Stimulated activated naive CD8-positive, alpha-beta T cell treated with anti-CD3 and anti-CD28 coated beads, Interleukin-15, Interleukin-2, amounts not matched to agents 100 ng/mL and 50 ng/mL, for 24 hours (primary cell): ENCODE data around the gene FSCN2.

ENCODE experiments used
- H3K27ac Mint-ChIP-seq: one replicate; pipeline ENCODE4 v1.8.0; 2021; ENCODE audit warnings: mild to moderate bottlenecking, mixed read lengths
- H3K27me3 Mint-ChIP-seq: one replicate; pipeline ENCODE4 v1.8.0; 2021; ENCODE audit warnings: mixed read lengths
- H3K36me3 Mint-ChIP-seq: one replicate; pipeline ENCODE4 v1.8.0; 2021; ENCODE audit warnings: low read depth, mixed read lengths
- H3K4me1 Mint-ChIP-seq: one replicate; pipeline ENCODE4 v1.8.0; 2021; ENCODE audit warnings: low read depth, mixed read lengths
- H3K4me3 Mint-ChIP-seq: one replicate; pipeline ENCODE4 v1.8.0; 2021; ENCODE audit warnings: mild to moderate bottlenecking, mixed read lengths
- H3K9me3 Mint-ChIP-seq: one replicate; pipeline ENCODE4 v1.8.0; 2021; ENCODE audit warnings: mixed read lengths

FSCN2 gene

DNA sequence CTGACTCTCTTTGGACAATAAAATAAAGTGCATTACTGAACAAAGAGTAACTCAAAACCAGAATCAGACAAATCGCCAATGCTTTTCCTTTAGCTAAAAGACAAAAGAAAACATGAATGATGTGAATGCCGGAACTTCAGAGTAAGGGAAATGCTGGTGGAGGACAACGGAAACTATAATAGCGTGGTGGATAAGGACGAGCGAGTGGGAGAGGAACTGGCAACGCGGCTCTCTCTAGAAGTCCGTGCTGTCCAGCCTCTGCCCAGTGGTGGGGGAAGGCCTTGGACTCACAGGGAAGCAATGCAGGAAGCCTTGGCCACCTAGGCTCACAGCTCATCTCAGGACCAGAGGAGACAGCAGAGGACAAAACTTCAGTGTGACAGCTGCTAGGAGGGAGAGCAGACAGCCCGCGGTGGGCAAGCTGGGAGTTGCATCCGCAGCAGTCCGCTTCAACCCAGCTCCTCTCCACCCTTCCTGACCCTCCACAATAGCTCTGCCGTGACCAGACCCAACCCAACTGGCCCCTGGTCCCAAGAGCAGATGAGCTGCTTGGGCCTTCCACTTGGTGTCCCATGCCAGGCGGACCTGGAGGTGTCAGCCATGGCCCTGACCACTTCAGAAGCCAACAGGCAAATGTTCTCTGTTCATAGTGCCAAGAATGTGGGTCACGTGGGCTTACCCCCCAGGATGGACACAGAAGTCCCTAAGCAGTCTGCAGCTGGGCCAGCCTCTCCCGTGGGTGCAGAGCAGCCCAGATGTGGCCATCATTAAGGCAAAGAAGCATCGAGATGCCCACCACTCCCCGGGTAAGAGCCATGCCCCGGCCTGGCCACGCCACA is 29.3 kb downstream of the FSCN2 start:
- no peak overlapping the region for H3K27ac Mint-ChIP-seq
- no peaks in the 10 kb centered on the region for H3K9me3 Mint-ChIP-seq
- H3K4me3 Mint-ChIP-seq, result no peak overlapping the region
- H3K4me1 Mint-ChIP-seq, result peaks cover 30% of the 10 kb centered on the region
- H3K36me3 Mint-ChIP-seq, result peaks cover 35% of the 10 kb centered on the region
- H3K27me3 Mint-ChIP-seq, result no peaks in the 10 kb centered on the region

DNA sequence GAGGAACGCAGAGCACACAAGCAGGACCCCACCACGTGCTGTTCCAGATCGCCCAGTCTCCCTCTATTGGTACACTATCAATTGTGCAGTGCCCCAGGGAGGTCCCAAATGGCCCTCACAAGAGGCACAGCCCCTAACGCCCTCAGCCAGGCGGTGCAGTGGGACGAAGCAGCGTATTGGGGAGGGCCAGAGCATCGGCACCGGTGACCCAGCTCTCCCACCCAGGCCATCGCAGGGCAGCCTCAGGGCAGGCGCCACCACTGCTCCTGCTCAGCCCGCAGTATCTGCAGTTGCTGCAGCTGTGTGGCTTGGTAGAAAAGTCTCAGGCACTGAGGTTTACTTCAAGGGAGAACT is 29.9 kb downstream of the FSCN2 start:
- peaks cover 37% of the 10 kb centered on the region for H3K36me3 Mint-ChIP-seq

DNA sequence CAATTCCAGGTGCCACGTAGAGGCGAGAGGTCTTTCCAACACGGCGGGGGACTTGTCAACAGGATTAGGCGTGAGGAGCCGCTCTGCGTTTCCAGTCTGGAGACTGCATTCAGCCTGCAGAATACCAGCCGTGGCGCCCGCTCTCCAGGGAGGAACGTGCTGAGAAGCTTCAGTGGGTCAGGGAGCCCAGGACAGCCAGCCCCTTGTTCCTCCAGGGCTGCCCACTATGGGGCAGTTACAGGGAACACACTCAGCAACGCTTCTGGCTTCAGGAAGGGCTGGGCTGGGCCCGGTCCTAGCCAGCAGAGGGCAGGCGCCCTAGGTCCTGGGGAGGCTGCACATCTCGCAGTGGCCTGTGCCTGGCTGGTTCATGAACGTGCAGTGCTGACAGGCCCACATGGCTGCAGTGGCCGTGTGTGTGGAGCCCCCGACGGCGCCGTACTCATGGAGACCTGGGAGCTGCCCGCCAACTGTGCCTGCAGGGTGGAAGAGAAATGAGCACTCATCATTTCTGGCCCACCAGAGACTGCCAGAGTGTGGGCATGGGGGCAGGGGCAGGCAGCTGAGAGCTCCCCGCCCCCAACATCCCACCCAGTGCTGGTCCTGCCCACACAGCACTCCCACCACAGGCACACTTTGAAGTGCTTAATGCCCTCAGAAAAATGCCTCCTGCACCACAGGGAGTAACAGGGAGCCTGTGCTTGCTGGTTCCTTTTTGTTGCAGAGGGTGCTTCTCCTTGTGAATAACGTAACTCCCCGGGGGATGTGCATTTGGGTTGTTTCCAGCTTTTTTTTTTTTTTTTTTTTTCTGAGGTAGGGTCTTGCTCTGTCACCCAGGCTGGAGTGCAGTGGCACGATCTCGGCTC is 31.0 kb downstream of the FSCN2 start:
- no peak overlapping the region for H3K4me3 Mint-ChIP-seq
- H3K9me3 Mint-ChIP-seq, result no peaks in the 10 kb centered on the region
- H3K36me3 Mint-ChIP-seq, result peaks cover 33% of the 10 kb centered on the region
- H3K27ac Mint-ChIP-seq, result no peak overlapping the region
- no peaks in the 10 kb centered on the region for H3K27me3 Mint-ChIP-seq
- peaks cover 18% of the 10 kb centered on the region for H3K4me1 Mint-ChIP-seq

More for the DNA sequence above, 29.9 kb downstream of the FSCN2 start:
- Mint-ChIP-seq H3K4me3 (no peak overlapping the region), H3K4me1 (peaks cover 28% of the 10 kb centered on the region), H3K9me3 (no peaks in the 10 kb centered on the region), H3K27me3 (no peaks in the 10 kb centered on the region), H3K27ac (no peak overlapping the region)

DNA sequence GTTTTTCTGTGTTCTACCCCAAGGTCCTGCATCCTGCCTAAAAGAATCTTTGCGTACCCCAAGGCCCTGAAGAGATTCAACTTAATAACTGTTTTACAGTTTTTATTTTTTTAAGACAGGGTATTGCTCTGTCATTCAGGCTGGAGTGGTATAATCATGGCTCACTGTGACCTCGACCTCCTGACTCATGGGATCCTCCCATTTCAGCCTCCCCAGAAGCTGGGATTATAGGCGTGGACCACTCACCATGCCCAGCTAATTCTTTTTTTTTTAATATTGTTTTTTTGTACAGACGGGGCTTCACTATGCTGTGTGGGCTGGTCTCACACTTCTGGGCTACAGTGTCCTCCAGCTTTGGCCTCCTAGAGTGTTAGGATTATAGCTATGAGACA is 33.3 kb downstream of the FSCN2 start:
- no peaks in the 10 kb centered on the region for H3K27me3 Mint-ChIP-seq
- H3K4me3 Mint-ChIP-seq, result no peak overlapping the region
- no peaks in the 10 kb centered on the region for H3K9me3 Mint-ChIP-seq
- H3K36me3 Mint-ChIP-seq, result peaks cover 54% of the 10 kb centered on the region
- H3K4me1 Mint-ChIP-seq, result peaks cover 11% of the 10 kb centered on the region
- H3K27ac Mint-ChIP-seq, result no peak overlapping the region

DNA sequence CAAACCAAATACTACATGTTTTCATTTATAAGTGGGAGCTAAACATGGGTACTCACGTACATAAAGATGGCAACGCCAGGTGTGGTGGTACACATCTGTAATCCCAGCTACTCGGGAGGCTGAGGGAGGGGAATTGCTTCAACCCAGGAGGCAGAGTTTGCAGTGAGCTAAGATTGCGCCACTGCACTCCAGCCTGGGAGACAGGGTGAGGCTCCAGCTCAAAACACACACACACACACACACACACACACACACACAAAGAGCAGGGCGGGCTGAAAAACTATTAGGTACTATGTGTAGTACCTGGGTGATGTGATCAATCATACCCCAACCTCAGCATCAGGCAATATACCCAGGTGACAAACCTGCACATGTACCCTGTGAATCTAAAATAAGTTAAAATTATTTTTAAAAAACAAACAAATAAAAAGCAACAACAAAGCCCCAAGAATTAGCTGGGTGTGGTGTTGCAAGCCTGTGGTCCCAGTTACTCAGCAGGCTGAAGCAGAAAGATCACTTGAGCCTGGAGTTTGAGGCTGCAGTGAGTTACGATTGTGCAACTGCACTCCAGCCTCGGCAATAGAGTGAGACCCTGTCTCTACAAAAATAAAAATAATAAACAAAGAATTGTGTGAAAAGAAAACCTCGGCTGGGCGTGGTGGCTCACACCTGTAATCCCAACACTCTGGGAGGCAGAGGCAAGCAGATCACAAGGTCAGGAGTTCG is 35.8 kb downstream of the FSCN2 start:
- peaks cover 59% of the 10 kb centered on the region for H3K36me3 Mint-ChIP-seq
- H3K27ac Mint-ChIP-seq, result no peak overlapping the region
- H3K4me1 Mint-ChIP-seq, result peaks cover 11% of the 10 kb centered on the region

DNA sequence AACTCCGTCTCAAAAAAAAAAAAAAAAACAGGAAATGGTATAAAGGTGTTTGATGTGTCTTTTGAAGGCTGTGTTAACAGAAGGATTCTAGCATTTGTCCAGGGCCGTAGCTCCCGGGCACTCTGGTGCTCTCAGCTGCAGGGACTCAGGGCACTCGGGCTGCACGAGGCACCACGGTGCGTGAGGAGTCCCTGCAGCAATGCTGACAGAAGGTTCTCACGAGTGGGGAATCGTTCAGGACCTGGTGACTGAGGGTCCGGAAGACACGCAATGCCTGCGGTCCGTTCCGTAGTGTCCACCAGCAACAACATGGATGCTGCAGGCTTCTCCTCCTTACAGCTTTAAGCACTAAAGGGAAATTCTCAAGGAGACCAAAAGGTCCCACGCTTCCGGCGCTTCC is 36.6 kb downstream of the FSCN2 start:
- no peaks in the 10 kb centered on the region for H3K9me3 Mint-ChIP-seq
- H3K4me3 Mint-ChIP-seq, result no peak overlapping the region
- no peaks in the 10 kb centered on the region for H3K27me3 Mint-ChIP-seq
- peaks cover 59% of the 10 kb centered on the region for H3K36me3 Mint-ChIP-seq
- no peak overlapping the region for H3K27ac Mint-ChIP-seq
- H3K4me1 Mint-ChIP-seq, result peaks cover 11% of the 10 kb centered on the region

More for the DNA sequence above, 35.8 kb downstream of the FSCN2 start:
- no peaks in the 10 kb centered on the region for H3K9me3 Mint-ChIP-seq
- H3K4me3 Mint-ChIP-seq, result no peak overlapping the region
- H3K27me3 Mint-ChIP-seq, result no peaks in the 10 kb centered on the region

DNA sequence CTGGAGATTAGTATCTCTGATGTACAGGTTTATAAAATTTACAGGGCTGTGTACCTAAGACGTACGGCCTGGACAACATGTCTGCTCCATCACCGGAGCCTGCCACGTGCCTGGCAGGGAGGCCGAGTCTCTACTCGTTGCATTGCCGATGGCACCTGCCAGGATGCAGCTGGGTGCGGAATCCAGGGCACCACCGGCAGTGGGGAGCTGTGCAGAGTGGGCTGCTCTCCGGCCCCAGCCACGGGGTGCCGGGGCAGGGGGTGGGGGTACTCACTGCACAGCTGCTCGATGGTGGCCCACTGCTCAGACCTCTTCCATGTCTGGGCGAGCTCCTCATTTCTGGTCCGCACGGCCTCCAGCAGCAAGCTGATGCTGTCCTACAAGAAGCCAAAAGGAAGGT is 37.1 kb downstream of the FSCN2 start:
- no peaks in the 10 kb centered on the region for H3K27me3 Mint-ChIP-seq
- H3K9me3 Mint-ChIP-seq, result no peaks in the 10 kb centered on the region
- H3K27ac Mint-ChIP-seq, result no peak overlapping the region
- H3K4me3 Mint-ChIP-seq, result no peak overlapping the region
- peaks cover 11% of the 10 kb centered on the region for H3K4me1 Mint-ChIP-seq
- H3K36me3 Mint-ChIP-seq, result peaks cover 62% of the 10 kb centered on the region

DNA sequence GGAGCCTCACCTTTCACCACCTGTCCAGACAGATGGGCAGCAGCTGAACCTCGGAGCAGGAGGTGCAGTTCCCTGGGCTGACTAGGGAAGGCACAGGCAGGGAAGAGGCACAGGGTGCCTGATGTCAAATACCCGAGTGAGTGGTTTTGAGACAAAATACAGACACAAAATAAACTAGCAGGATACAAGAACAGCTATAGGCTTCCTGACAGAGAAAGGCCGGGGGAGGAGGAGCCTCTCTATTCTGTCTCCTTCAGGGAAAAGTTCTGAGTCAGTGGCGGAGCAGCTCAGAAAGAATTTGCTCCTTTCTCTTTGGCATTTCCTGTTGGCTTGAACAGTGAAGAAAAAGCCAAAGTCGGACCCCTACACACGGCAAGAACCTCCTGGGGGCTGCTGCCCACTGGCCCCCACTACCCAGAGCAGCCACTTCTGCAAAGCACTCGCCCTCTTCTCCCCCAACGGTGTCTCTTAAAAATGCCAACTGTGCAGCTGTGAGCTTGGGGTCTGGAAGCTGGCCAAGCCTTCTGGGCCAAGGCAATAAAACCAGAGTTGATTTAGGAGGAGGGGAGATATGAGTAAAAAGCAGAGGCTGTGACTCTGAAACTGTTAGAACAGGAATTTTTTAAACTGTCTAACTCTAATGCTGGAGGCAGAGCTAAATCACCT is 38.4 kb downstream of the FSCN2 start:
- Mint-ChIP-seq H3K4me3 (no peak overlapping the region), H3K27me3 (no peaks in the 10 kb centered on the region), H3K9me3 (no peaks in the 10 kb centered on the region), H3K36me3 (peaks cover 58% of the 10 kb centered on the region), H3K4me1 (no peaks in the 10 kb centered on the region), H3K27ac (no peak overlapping the region)

DNA sequence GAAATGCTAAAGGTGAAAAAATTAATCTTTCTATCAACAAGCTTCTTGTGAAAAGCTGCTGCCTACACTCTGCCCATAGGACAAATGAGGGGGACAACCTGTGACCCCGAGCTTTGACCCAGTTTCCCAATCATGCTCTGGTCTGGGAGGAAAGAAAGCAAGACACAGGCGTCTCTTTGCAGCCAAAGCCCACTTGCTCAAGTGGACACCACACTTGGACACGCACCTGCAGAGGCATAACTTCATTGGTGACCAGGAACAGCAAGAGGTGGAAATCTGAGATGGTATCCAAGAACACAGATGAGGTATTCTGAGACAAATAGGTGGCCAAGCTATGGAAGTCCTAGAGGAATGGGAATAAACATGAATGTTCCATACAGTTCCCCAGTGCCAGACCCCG is 39.0 kb downstream of the FSCN2 start:
- Mint-ChIP-seq H3K27ac (no peak overlapping the region), H3K4me3 (no peak overlapping the region), H3K4me1 (no peaks in the 10 kb centered on the region), H3K36me3 (peaks cover 58% of the 10 kb centered on the region), H3K27me3 (no peaks in the 10 kb centered on the region), H3K9me3 (no peaks in the 10 kb centered on the region)

DNA sequence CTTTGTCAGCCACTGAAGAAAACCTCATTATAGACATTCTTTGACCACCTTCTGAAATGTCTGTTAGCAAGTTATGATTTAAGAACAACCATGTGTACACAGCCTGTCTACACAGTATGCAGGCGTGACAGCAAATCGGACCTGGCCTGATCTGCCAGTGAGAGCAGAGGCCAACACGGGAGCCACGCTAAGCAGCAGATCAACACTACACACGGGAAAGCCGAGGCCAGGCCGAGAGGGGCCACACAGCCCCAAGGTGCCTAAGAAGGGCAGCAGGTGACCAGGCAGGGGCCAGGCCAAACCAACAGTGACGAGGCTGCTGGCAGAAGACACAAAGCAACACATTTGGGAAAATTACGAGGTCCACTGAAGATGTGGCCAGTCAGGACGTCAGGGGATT is 40.2 kb downstream of the FSCN2 start:
- Mint-ChIP-seq H3K36me3 (peaks cover 63% of the 10 kb centered on the region), H3K4me1 (no peaks in the 10 kb centered on the region), H3K27me3 (no peaks in the 10 kb centered on the region), H3K9me3 (no peaks in the 10 kb centered on the region), H3K27ac (no peak overlapping the region), H3K4me3 (no peak overlapping the region)

DNA sequence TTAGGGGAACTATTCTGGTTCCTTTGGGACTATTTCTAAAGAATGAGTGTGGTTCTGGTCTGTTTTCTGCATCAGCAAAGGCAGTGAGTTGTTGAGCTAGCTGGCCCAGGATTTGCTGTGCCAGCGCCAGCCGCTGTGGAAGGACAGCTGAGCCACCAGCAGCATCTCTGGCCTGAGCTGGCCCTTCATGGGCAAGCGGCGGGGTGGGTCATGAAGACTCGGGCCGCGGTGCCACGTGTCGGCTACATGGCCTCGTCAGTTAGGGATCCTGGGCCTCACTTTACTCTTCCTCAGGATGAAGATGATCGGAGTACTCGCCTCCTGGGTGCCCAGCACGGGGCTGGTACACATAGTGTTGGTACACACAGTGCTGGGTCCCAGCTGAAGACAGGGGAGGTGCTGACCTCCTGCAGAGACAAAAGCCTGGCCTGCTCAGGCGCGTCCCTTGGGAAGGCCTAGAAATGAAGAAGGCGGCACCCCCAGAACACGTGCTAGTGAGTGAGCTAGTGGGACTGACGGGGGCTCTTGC is 41.9 kb downstream of the FSCN2 start:
- H3K9me3 Mint-ChIP-seq, result no peaks in the 10 kb centered on the region
- H3K27ac Mint-ChIP-seq, result no peak overlapping the region
- H3K4me1 Mint-ChIP-seq, result no peaks in the 10 kb centered on the region
- no peaks in the 10 kb centered on the region for H3K27me3 Mint-ChIP-seq
- H3K4me3 Mint-ChIP-seq, result no peak overlapping the region
- H3K36me3 Mint-ChIP-seq, result peaks cover 55% of the 10 kb centered on the region

DNA sequence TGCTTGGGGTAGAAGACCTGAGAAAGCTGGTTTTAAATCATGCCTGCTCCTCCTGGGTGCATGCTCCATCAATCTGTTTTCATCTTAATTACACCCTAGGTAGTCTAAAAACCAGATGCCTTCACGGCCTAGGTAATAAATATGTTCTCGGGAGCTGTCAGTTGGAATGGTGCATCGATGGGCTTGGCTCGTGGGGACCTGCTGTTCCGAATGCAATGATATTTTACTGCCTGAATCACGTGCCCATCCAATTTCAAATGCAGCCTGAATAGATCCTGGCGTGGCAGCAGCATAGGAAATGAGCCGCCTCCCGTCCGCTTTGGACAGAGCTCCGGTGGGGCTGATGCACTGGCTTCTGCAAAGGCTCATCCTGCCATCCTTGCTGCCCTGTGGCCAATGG is 42.8 kb downstream of the FSCN2 start:
- Mint-ChIP-seq H3K4me3 (no peak overlapping the region), H3K27ac (no peak overlapping the region), H3K27me3 (no peaks in the 10 kb centered on the region), H3K9me3 (no peaks in the 10 kb centered on the region), H3K4me1 (no peaks in the 10 kb centered on the region), H3K36me3 (peaks cover 54% of the 10 kb centered on the region)

DNA sequence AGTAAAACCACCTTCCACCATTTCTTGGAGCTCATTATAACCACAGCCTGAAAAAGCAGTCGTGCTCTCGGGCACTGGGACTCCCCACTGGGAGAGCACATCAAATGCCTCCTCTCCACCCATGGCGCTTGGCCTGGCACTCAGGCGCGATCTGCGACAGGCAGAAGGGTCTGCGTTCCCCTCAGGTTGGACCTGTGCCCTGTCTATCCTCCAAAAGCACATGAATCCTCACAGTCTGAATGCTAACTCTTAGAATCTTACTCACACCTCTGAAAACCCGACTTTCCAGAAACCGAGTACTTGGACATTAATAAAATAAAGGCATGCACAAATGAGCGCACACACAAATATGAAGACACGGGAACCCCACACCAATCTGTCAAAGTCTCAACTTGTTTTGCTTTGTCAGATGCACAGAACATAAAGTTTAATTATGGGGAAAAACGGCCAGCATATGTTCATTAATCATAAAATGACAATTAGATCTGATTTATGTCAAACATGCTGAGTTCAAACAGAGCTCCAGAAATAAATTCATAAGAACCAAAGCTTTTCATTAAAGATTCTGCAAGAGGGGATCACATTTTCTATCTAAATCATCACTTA is 44.5 kb downstream of the FSCN2 start:
- no peak overlapping the region for H3K27ac Mint-ChIP-seq
- no peak overlapping the region for H3K4me3 Mint-ChIP-seq
- peaks cover 51% of the 10 kb centered on the region for H3K36me3 Mint-ChIP-seq
- no peaks in the 10 kb centered on the region for H3K27me3 Mint-ChIP-seq
- H3K4me1 Mint-ChIP-seq, result no peaks in the 10 kb centered on the region
- no peaks in the 10 kb centered on the region for H3K9me3 Mint-ChIP-seq
